Neural cell (in vitro differentiated cells): Measurements from ENCODE around the gene DOCK4. TPM values are rescaled to one million over a fixed set of nuclear protein-coding genes. Genes with fewer than 3 reads are reported as not detected.

Experiments used
- H2AFZ ChIP-seq: fragments of 200-600, 300-800 bp; sonication (generic), shearing (Covaris generic); 2 replicates; pipeline ENCODE4 v1.6.0; 2014; ENCODE audit warnings: low read depth, mild to moderate bottlenecking, antibody characterized with exemption, low read length, moderate library complexity
- H3F3A ChIP-seq: fragments of 200-600 bp; shearing (Covaris generic); 2 replicates; pipeline ENCODE4 v1.6.1; 2016; ENCODE audit warnings: mild to moderate bottlenecking, moderate library complexity, mixed read lengths, antibody characterized with exemption, low read length; ENCODE audit not compliant: insufficient read depth, poor library complexity, severe bottlenecking
- H3K27ac ChIP-seq: fragments of 200-600, 300-800 bp; sonication (generic), shearing (Covaris generic); 2 replicates; pipeline ENCODE4 v1.5.1; 2014; ENCODE audit warnings: mild to moderate bottlenecking, low read length, moderate library complexity
- H3K27me3 ChIP-seq: fragments of 300-800, 200-600 bp; sonication (generic), shearing (Covaris generic); 2 replicates; pipeline ENCODE4 v1.6.0; 2014; ENCODE audit warnings: mild to moderate bottlenecking, low read depth, low read length, moderate library complexity; ENCODE audit not compliant: insufficient read depth
- H3K36me3 ChIP-seq: fragments of 300-800, 200-600 bp; sonication (generic), shearing (Covaris generic); 2 replicates; pipeline ENCODE4 v1.5.1; 2014; ENCODE audit warnings: mild to moderate bottlenecking, antibody characterized with exemption, low read length, moderate library complexity; ENCODE audit not compliant: insufficient read depth
- H3K4me2 ChIP-seq: fragments of 300-800, 200-600 bp; sonication (generic), shearing (Covaris generic); 2 replicates; pipeline ENCODE4 v1.6.0; 2014; ENCODE audit warnings: mild to moderate bottlenecking, low read length
- H3K4me3 ChIP-seq: fragments of 300-800, 200-600 bp; sonication (generic), shearing (Covaris generic); 2 replicates; pipeline ENCODE4 v1.5.1; 2014; ENCODE audit warnings: mild to moderate bottlenecking, low read length, moderate library complexity
- H3K79me2 ChIP-seq: fragments of 200-600 bp; shearing (Covaris generic); replicated peaks from 2 replicates; pipeline ENCODE4 v1.6.0; 2014; ENCODE audit warnings: mild to moderate bottlenecking, low read length, moderate library complexity; ENCODE audit not compliant: insufficient read depth
- H3K9ac ChIP-seq: fragments of 300-800, 200-600 bp; sonication (generic), shearing (Covaris generic); 2 replicates; pipeline ENCODE4 v1.6.1; 2016; ENCODE audit warnings: mild to moderate bottlenecking, low read length, mixed read lengths
- H3K9me2 ChIP-seq: fragments of 200-600 bp; shearing (Covaris generic); 2 replicates; pipeline ENCODE4 v1.6.1; 2016; ENCODE audit warnings: mild to moderate bottlenecking, low read length, mixed read lengths; ENCODE audit not compliant: insufficient read depth
- H3K9me3 ChIP-seq: fragments of 200-600, 300-800 bp; sonication (generic), shearing (Covaris generic); 2 replicates; pipeline ENCODE4 v1.6.1; 2016; ENCODE audit warnings: mild to moderate bottlenecking, mixed run types, low read length, moderate library complexity, mixed read lengths
- H4K20me1 ChIP-seq: fragments of 200-600 bp; shearing (Covaris generic); 2 replicates; pipeline ENCODE4 v1.6.1; 2016; ENCODE audit warnings: mild to moderate bottlenecking, mixed run types; ENCODE audit not compliant: insufficient read depth
- EP300 ChIP-seq: fragments of 450-650 bp; conservative IDR thresholded peaks from 2 replicates; pipeline ENCODE4 v1.6.1; 2014; ENCODE audit warnings: antibody characterized with exemption, mild to moderate bottlenecking, moderate library complexity; ENCODE audit not compliant: poor library complexity, severe bottlenecking
- EZH2 ChIP-seq: fragments of 200-600, 300-800 bp; shearing (Covaris generic), sonication (generic); IDR thresholded peaks from 2 replicates; pipeline ENCODE4 v1.6.1; 2014; ENCODE audit warnings: antibody characterized with exemption, low read length, borderline replicate concordance, mild to moderate bottlenecking; ENCODE audit not compliant: insufficient read depth, poor library complexity, severe bottlenecking
- MXI1 ChIP-seq: fragments of 450-650 bp; conservative IDR thresholded peaks from 2 replicates; pipeline ENCODE4 v1.6.1; 2014; ENCODE audit warnings: antibody characterized with exemption, mild to moderate bottlenecking; ENCODE audit not compliant: poor library complexity, severe bottlenecking
- POLR2AphosphoS5 ChIP-seq: IDR thresholded peaks from 2 replicates; pipeline ENCODE4 v1.6.1; 2012
- RAD21 ChIP-seq: fragments of 450-650 bp; conservative IDR thresholded peaks from 2 replicates; pipeline ENCODE4 v1.6.1; 2014; ENCODE audit warnings: antibody characterized with exemption, mild to moderate bottlenecking, moderate library complexity
- SMC3 ChIP-seq: fragments of 450-650 bp; conservative IDR thresholded peaks from 2 replicates; pipeline ENCODE4 v1.6.1; 2014; ENCODE audit warnings: antibody characterized with exemption, mild to moderate bottlenecking, moderate library complexity; ENCODE audit not compliant: poor library complexity
- TAF1 ChIP-seq: IDR thresholded peaks from 2 replicates; pipeline ENCODE4 v1.6.1; 2012; ENCODE audit warnings: low read depth
- polyA plus RNA-seq: library from polyadenylated mRNA; depleted of rRNA; stranded (reverse); fragments of >200 nt; gene quantifications from 2 replicates; pipeline ENCODE4 v1.2.3, GENCODE V29; 2014
- TF ChIP-seq, protein P1 (sequence below): IDR thresholded peaks from 2 replicates; pipeline ENCODE4 v1.6.1; 2012; ENCODE audit warnings: borderline replicate concordance
- TF ChIP-seq, protein P2 (sequence below): fragments of 450-650 bp; IDR thresholded peaks from 2 replicates; pipeline ENCODE4 v1.5.1; 2014; ENCODE audit warnings: antibody characterized with exemption, mild to moderate bottlenecking, moderate library complexity; ENCODE audit not compliant: poor library complexity, severe bottlenecking

The DOCK4 gene
- polyA plus RNA-seq, 1 donor from 2014 or later: 28.1 TPM

DNA sequence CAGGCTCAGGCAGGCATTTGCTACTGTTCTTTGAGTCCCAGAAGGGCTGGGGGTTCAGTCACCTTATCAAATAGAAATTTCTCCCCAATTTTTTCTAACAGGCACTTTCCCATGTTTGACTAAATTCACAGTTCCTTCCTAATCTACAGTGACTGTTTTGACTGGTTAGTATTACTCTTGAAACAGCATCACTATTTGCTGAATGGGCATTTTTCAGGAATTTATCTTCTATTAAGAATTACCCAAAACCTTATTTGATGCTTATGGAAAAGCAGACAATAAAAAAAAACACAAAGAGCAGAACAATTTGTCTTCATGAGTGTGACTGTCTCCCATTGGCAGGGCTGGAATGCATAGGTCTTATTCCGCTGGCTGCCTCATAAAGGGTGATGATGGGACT, 269.0 kb downstream of the DOCK4 start:
- Histone ChIP-seq H3K27ac (no peak overlapping the region), H3K4me2 (no peak overlapping the region), H4K20me1 (no peaks in the 10 kb centered on the region), H3K36me3 (peaks cover 4% of the 10 kb centered on the region), H3K79me2 (no peaks in the 10 kb centered on the region), H3K4me3 (no peak overlapping the region), H3K9me2 (no peaks in the 10 kb centered on the region), H3K27me3 (no peaks in the 10 kb centered on the region), H3K9me3 (no peaks in the 10 kb centered on the region), H3F3A (no peaks in the 10 kb centered on the region), H2AFZ (no peak overlapping the region), H3K9ac (no peak overlapping the region)
- no peak for TF ChIP-seq SMC3
- no peak for TF ChIP-seq TAF1
- TF ChIP-seq EZH2: no peak
- TF ChIP-seq MXI1: no peak
- TF ChIP-seq, protein P1, sequence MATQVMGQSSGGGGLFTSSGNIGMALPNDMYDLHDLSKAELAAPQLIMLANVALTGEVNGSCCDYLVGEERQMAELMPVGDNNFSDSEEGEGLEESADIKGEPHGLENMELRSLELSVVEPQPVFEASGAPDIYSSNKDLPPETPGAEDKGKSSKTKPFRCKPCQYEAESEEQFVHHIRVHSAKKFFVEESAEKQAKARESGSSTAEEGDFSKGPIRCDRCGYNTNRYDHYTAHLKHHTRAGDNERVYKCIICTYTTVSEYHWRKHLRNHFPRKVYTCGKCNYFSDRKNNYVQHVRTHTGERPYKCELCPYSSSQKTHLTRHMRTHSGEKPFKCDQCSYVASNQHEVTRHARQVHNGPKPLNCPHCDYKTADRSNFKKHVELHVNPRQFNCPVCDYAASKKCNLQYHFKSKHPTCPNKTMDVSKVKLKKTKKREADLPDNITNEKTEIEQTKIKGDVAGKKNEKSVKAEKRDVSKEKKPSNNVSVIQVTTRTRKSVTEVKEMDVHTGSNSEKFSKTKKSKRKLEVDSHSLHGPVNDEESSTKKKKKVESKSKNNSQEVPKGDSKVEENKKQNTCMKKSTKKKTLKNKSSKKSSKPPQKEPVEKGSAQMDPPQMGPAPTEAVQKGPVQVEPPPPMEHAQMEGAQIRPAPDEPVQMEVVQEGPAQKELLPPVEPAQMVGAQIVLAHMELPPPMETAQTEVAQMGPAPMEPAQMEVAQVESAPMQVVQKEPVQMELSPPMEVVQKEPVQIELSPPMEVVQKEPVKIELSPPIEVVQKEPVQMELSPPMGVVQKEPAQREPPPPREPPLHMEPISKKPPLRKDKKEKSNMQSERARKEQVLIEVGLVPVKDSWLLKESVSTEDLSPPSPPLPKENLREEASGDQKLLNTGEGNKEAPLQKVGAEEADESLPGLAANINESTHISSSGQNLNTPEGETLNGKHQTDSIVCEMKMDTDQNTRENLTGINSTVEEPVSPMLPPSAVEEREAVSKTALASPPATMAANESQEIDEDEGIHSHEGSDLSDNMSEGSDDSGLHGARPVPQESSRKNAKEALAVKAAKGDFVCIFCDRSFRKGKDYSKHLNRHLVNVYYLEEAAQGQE: no peak
- no peak for TF ChIP-seq POLR2AphosphoS5
- no peak for TF ChIP-seq EP300
- TF ChIP-seq, protein P2, sequence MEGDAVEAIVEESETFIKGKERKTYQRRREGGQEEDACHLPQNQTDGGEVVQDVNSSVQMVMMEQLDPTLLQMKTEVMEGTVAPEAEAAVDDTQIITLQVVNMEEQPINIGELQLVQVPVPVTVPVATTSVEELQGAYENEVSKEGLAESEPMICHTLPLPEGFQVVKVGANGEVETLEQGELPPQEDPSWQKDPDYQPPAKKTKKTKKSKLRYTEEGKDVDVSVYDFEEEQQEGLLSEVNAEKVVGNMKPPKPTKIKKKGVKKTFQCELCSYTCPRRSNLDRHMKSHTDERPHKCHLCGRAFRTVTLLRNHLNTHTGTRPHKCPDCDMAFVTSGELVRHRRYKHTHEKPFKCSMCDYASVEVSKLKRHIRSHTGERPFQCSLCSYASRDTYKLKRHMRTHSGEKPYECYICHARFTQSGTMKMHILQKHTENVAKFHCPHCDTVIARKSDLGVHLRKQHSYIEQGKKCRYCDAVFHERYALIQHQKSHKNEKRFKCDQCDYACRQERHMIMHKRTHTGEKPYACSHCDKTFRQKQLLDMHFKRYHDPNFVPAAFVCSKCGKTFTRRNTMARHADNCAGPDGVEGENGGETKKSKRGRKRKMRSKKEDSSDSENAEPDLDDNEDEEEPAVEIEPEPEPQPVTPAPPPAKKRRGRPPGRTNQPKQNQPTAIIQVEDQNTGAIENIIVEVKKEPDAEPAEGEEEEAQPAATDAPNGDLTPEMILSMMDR: no peak
- no peak for TF ChIP-seq RAD21

DNA sequence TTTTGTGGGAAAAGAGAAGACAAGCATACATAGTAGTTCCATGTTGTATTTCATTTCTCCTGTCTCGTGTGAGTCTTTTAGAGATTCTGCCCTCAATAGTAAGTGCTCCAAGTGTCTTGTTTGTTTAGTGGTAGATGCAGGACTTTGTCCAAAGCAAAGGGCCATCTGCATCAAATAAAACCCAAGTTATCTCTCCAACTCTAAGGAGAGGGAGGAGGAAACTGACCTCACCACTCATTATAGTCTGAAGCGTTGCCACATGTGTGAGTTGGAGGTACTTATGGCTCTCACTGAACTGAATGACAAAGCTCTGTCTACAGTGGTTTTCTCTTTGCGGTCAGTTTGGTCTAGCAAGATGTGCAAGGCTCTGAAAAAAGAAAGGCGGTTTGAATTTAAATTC, 272.6 kb downstream of the DOCK4 start:
- Histone ChIP-seq H3K4me2 (no peak overlapping the region), H3K27ac (no peak overlapping the region), H3K9ac (no peak overlapping the region), H3K36me3 (peaks cover 4% of the 10 kb centered on the region), H3K9me2 (no peaks in the 10 kb centered on the region), H2AFZ (no peak overlapping the region), H3K4me3 (no peak overlapping the region), H3K27me3 (no peaks in the 10 kb centered on the region), H4K20me1 (no peaks in the 10 kb centered on the region), H3F3A (no peaks in the 10 kb centered on the region), H3K79me2 (no peaks in the 10 kb centered on the region), H3K9me3 (no peaks in the 10 kb centered on the region)
- TF ChIP-seq TAF1 (no peak), EP300 (no peak), RAD21 (no peak), POLR2AphosphoS5 (no peak), EZH2 (no peak), MXI1 (no peak)
- TF ChIP-seq, protein P2: no peak
- TF ChIP-seq, protein P1: no peak
